Endothelial cell of umbilical vein (primary cell): ENCODE results near the gene PFDN4. TPM values are rescaled to one million over a fixed set of nuclear protein-coding genes. Genes with fewer than 3 reads are reported as not detected.

Experiments used
- BruUV-seq: library from RNA; stranded (reverse); fragments of 400-500 nt; replicated peaks from 2 replicates; lab custom pipeline; 2021; lab: Mats Ljungman, UMichigan
- CTCF ChIA-PET: fragments of 300-600, 350-600 bp; sonication (Branson Sonifier 250); formaldehyde crosslinking; loops from one replicate; lab custom pipeline; 2021; ENCODE audit warnings: antibody characterized with exemption, inconsistent platforms; lab: Charles Lee
- POLR2A ChIA-PET: fragments of 300-600, 350-600 bp; sonication (Branson Sonifier 250); formaldehyde crosslinking; loops from one replicate; lab custom pipeline; 2021; ENCODE audit warnings: antibody characterized with exemption, inconsistent platforms; lab: Charles Lee
- DNase-seq: peaks from one replicate; pipeline ENCODE4 v3.0.0-alpha.2; 2011; ENCODE audit warnings: low read depth, low spot score
- FAIRE-seq: peaks from 2 replicates; lab custom pipeline; 2011; peaks lifted over from hg19 to GRCh38; lab: Jason Lieb, UNC
- H2AFZ ChIP-seq: 2 replicates; pipeline ENCODE4 v1.6.0; 2012; ENCODE audit warnings: low read depth, low read length, control low read depth, inconsistent platforms
- H3K27ac ChIP-seq: 2 replicates; pipeline ENCODE4 v1.5.1; 2011; ENCODE audit warnings: low read depth, mild to moderate bottlenecking, control low read depth, low read length, moderate library complexity; ENCODE audit not compliant: insufficient read depth
- H3K27me3 ChIP-seq, 2 experiments: 2 replicates each; pipeline versions ENCODE4 v1.6.0 to v1.6.1; 2011; ENCODE audit warnings: low read length in 2 of 2, mixed read lengths in 1 of 2; ENCODE audit not compliant: control insufficient read depth in 2 of 2, insufficient read depth in 2 of 2
- H3K36me3 ChIP-seq, 2 experiments: 2 replicates in 1 of 2; 3 replicates in 1 of 2; pipeline ENCODE4 v1.5.1; 2011; ENCODE audit warnings: low read length in 2 of 2, mild to moderate bottlenecking in 1 of 2, moderate library complexity in 1 of 2; ENCODE audit not compliant: control insufficient read depth in 2 of 2, insufficient read depth in 2 of 2; ENCODE audit errors: extremely low read depth in 1 of 2
- H3K4me1 ChIP-seq: 3 replicates; pipeline ENCODE4 v1.5.1; 2011; ENCODE audit warnings: mild to moderate bottlenecking, low read length; ENCODE audit not compliant: control insufficient read depth, insufficient read depth; ENCODE audit errors: extremely low read depth
- H3K4me2 ChIP-seq: 2 replicates; pipeline ENCODE4 v1.6.1; 2011; ENCODE audit warnings: low read length, control low read depth, mixed read lengths; ENCODE audit not compliant: insufficient read depth
- H3K4me3 ChIP-seq, 3 experiments: fragments of 200-600 bp in 1 of 3; sonication (generic), shearing (Covaris generic) in 1 of 3; replicated peaks in 1 of 3; 2 replicates each; pipeline ENCODE4 v1.5.1; 2011 to 2016; ENCODE audit warnings: control low read depth in 3 of 3, low read length in 3 of 3, mild to moderate bottlenecking in 2 of 3, inconsistent platforms in 1 of 3, low read depth in 1 of 3, moderate library complexity in 1 of 3; ENCODE audit not compliant: insufficient read depth in 1 of 3
- H3K79me2 ChIP-seq: 2 replicates; pipeline ENCODE4 v1.6.0; 2012; ENCODE audit warnings: low read length, inconsistent platforms; ENCODE audit not compliant: control insufficient read depth, insufficient read depth
- H3K9ac ChIP-seq: replicated peaks from 2 replicates; pipeline ENCODE3; 2011; ENCODE audit warnings: low read length, control low read depth; ENCODE audit not compliant: insufficient read depth; ENCODE audit errors: extremely low read depth
- H3K9me1 ChIP-seq: replicated peaks from 3 replicates; pipeline ENCODE4 v1.6.0; 2011; ENCODE audit warnings: mild to moderate bottlenecking, low read length; ENCODE audit not compliant: control insufficient read depth, insufficient read depth; ENCODE audit errors: extremely low read depth
- H3K9me3 ChIP-seq: replicated peaks from 2 replicates; pipeline ENCODE4 v1.5.1; 2012; ENCODE audit warnings: low read length, inconsistent platforms; ENCODE audit not compliant: control insufficient read depth, insufficient read depth
- H4K20me1 ChIP-seq: replicated peaks from 2 replicates; pipeline ENCODE3; 2011; ENCODE audit warnings: mild to moderate bottlenecking, low read length; ENCODE audit not compliant: control insufficient read depth, insufficient read depth; ENCODE audit errors: extremely low read depth
- EZH2 ChIP-seq: IDR thresholded peaks from 2 replicates; pipeline ENCODE4 v1.6.1; 2012; ENCODE audit warnings: borderline replicate concordance, low read depth, mild to moderate bottlenecking, moderate library complexity, low read length, inconsistent platforms; ENCODE audit not compliant: severe bottlenecking
- GATA2 ChIP-seq: IDR thresholded peaks from 2 replicates; pipeline ENCODE4 v1.7.0; 2011; ENCODE audit warnings: low read depth, mild to moderate bottlenecking, moderate library complexity, mixed read lengths, low read length; ENCODE audit not compliant: insufficient read length, insufficient read depth
- JUN ChIP-seq: IDR thresholded peaks from 2 replicates; pipeline ENCODE4 v1.6.1; 2011; ENCODE audit warnings: borderline replicate concordance, low read depth; ENCODE audit not compliant: insufficient read length, insufficient read depth
- MAX ChIP-seq: IDR thresholded peaks from 2 replicates; pipeline ENCODE4 v1.6.1; 2011; ENCODE audit not compliant: insufficient read depth, insufficient read length
- POLR2A ChIP-seq: IDR thresholded peaks from 2 replicates; pipeline ENCODE4 v1.6.1; 2012; ENCODE audit warnings: low read depth, mild to moderate bottlenecking, control low read depth, low read length
- POLR2AphosphoS5 ChIP-seq: IDR thresholded peaks from 2 replicates; pipeline ENCODE4 v1.6.1; 2012; ENCODE audit warnings: low read depth, mild to moderate bottlenecking, control low read depth, low read length, moderate library complexity; ENCODE audit not compliant: insufficient read depth
- dilution Hi-C: fragments of 300-500 bp; cut with MboI; formaldehyde crosslinking; loops from one replicate; pipeline ENCODE4 v1.15.0; 2019; ENCODE audit warnings: low sequenced_read_pairs; ENCODE audit not compliant: extremely low pct_ligation_motif_present
- intact Hi-C: fragments of 100-400 bp; cut with micrococcal nuclease; formaldehyde crosslinking; loops from one replicate; pipeline ENCODE4 v1.10.0; 2022
- polyA plus RNA-seq, 4 experiments: library from polyadenylated mRNA; depleted of rRNA in 3 of 4; stranded (reverse) in 3 of 4; unstranded in 1 of 4; fragments of >200 nt; gene quantifications; 2 replicates each; pipeline versions ENCODE4 v1.2.1 to v1.2.3, GENCODE V29; 2011 to 2012; ENCODE audit warnings: missing spikeins in 1 of 4
- total RNA-seq: library from RNA; stranded (reverse); gene quantifications from 2 replicates; pipeline ENCODE4 v1.2.3, GENCODE V29; 2021

Gene PFDN4
- total and polyA plus RNA-seq, 2 donors (not counting 3 experiments of a cell fraction or from before 2014, with no cell fraction given): 17.5 to 44.2 TPM

GRCh38 chr20:54165803-54166202 is 42.1 kb upstream of the PFDN4 start:
- no peaks in the 10 kb centered on the region for H3K4me1 ChIP-seq
- BruUV-seq: no TSS peak
- FAIRE-seq (no peak), DNase-seq (no peak)
- H3K4me2 ChIP-seq: no peak overlapping the region
- TF ChIP-seq EZH2 (no peak), JUN (no peak)
- no peak overlapping the region for H3K9ac ChIP-seq
- intact Hi-C loops (no loop called here), dilution Hi-C loops (no loop called here)
- H3K4me3 ChIP-seq: no peak overlapping the region
- H3K36me3 ChIP-seq: no peaks in the 10 kb centered on the region
- no peaks in the 10 kb centered on the region for H3K9me3 ChIP-seq
- no peaks in the 10 kb centered on the region for H3K27me3 ChIP-seq
- H3K79me2 ChIP-seq: no peaks in the 10 kb centered on the region
- no peak overlapping the region for H2AFZ ChIP-seq
- no peaks in the 10 kb centered on the region for H3K9me1 ChIP-seq
- ChIA-PET POLR2A (no interaction called here), CTCF (no interaction called here)
- H4K20me1 ChIP-seq: no peaks in the 10 kb centered on the region
- no peak overlapping the region for H3K27ac ChIP-seq

- Histone ChIP-seq H3K27me3 (peaks cover 6 to 10% of the 10 kb centered on the region in 2 experiments), H3K4me1 (no peaks in the 10 kb centered on the region), H3K9me3 (no peaks in the 10 kb centered on the region), H3K79me2 (no peaks in the 10 kb centered on the region), H3K9ac (no peak overlapping the region), H3K36me3 (no peaks in the 10 kb centered on the region), H3K4me2 (no peak overlapping the region), H2AFZ (no peak overlapping the region), H3K27ac (no peak overlapping the region), H3K4me3 (no peak overlapping the region), H4K20me1 (no peaks in the 10 kb centered on the region), H3K9me1 (no peaks in the 10 kb centered on the region)
- FAIRE-seq (no peak), DNase-seq (no peak)
- dilution Hi-C loops (no loop called here), intact Hi-C loops (no loop called here)
- POLR2A ChIA-PET: no interaction called here
- CTCF ChIA-PET: no interaction called here
- BruUV-seq: no TSS peak
- TF ChIP-seq POLR2AphosphoS5 (no peak), POLR2A (no peak), MAX (no peak), GATA2 (no peak)
Observed at GRCh38 chr20:54166987-54167662, 40.8 kb upstream of the PFDN4 start.
